Measurements from ENCODE around the gene XXYLT1.

GRCh38 chr3:195172896-195173295 lies 98.1 kb downstream of the XXYLT1 start:
- no peak for TF ChIP-seq YY1 (IDR thresholded peaks at IDR 0.05; ENCODE audit: low read depth, low read length)
- TF ChIP-seq EP300 (IDR thresholded peaks at IDR 0.05; ENCODE audit: borderline replicate concordance in 1 of 2, control insufficient read depth in 1 of 2, low read depth in 2 of 2, low read length in 2 of 2), result no peak
- no peak for TF ChIP-seq BACH1 (IDR thresholded peaks at IDR 0.05; ENCODE audit: borderline replicate concordance)
- TF ChIP-seq NR2C2 (IDR thresholded peaks at IDR 0.05; ENCODE audit: borderline replicate concordance, control insufficient read depth, insufficient read length, low read depth), result no peak
- no peak for TF ChIP-seq ATF2 (IDR thresholded peaks at IDR 0.05; ENCODE audit: low read length)
- no peak for TF ChIP-seq CREB1 (IDR thresholded peaks at IDR 0.05; ENCODE audit: low read depth)
- TF ChIP-seq MAX (IDR thresholded peaks at IDR 0.05; ENCODE audit: low read depth, low read length), result no peak
- TF ChIP-seq CTCF (IDR thresholded peaks at IDR 0.05 in 2 of 3, conservative IDR thresholded peaks at IDR 0.05 in 1 of 3; ENCODE audit: control insufficient read depth in 2 of 3, extremely low read depth in 1 of 3, insufficient read depth in 1 of 3, low read depth in 3 of 3, low read length in 3 of 3), result no peak
- no peak for TF ChIP-seq RFX5 (IDR thresholded peaks at IDR 0.05; ENCODE audit: low read depth, low read length)
- no peak for TF ChIP-seq CEBPZ (IDR thresholded peaks at IDR 0.05; ENCODE audit: low read depth, low read length)
- no peak for TF ChIP-seq ZBTB33 (IDR thresholded peaks at IDR 0.05)
